GM19035 (cell line): ENCODE measurements around the gene SLC34A3.
"Not testable (repeated sequence)": the region's sequence is repeated elsewhere in the genome, so short reads cannot be mapped to it uniquely, and the experiment has no call there.

Experiments
- ATAC-seq: cut with Tn5 transposase; IDR thresholded peaks from one replicate; pipeline ENCODE4 v1.9.1; 2021; ENCODE audit not compliant: unreplicated experiment

The SLC34A3 gene

GRCh38 chr9:137228968-137229896 lies 1.5 kb upstream of the SLC34A3 start:
- no peak for ATAC-seq

GRCh38 chr9:137229903-137230704 lies 597 bp upstream of the SLC34A3 start:
- ATAC-seq: no peak

GRCh38 chr9:137231372-137232039 lies 805 bp downstream of the SLC34A3 start:
- ATAC-seq: no peak

- ATAC-seq: no peak
Measured at GRCh38 chr9:137232101-137232500, 1.4 kb downstream of the SLC34A3 start.

GRCh38 chr9:137232510-137232909 lies 1.8 kb downstream of the SLC34A3 start:
- no peak for ATAC-seq

GRCh38 chr9:137233143-137233980 lies 2.7 kb downstream of the SLC34A3 start:
- ATAC-seq: no peak

GRCh38 chr9:137234055-137234697 lies 3.5 kb downstream of the SLC34A3 start:
- no peak for ATAC-seq

GRCh38 chr9:137234758-137235423 lies 4.2 kb downstream of the SLC34A3 start:
- ATAC-seq: no peak

- no peak for ATAC-seq
Measured at GRCh38 chr9:137235424-137236237, 4.9 kb downstream of the SLC34A3 start.

GRCh38 chr9:137236238-137236935 lies 5.7 kb downstream of the SLC34A3 start:
- no peak for ATAC-seq

GRCh38 chr9:137236936-137237421 lies 6.3 kb downstream of the SLC34A3 start:
- no peak for ATAC-seq

GRCh38 chr9:137237759-137238726 lies 7.3 kb downstream of the SLC34A3 start:
- no peak for ATAC-seq

- ATAC-seq: not testable (repeated sequence)
Measured at GRCh38 chr9:137239541-137240200, 9.0 kb downstream of the SLC34A3 start.

- peak; percentile 15 for ATAC-seq
Measured at GRCh38 chr9:137240318-137240840, 9.7 kb downstream of the SLC34A3 start.

GRCh38 chr9:137240841-137241489 lies 10.3 kb downstream of the SLC34A3 start, which contains the start of gene TUBB4B:
Gene TUBB4B (plus strand): TSS chr9:137241287. CDS start chr9:137241361, 74 bp downstream.
- peak; percentile 70 for ATAC-seq
